HEK293 (cell line): ENCODE data around the gene SAMD1.

Experiments used
- CTCF ChIP-seq: fragments of 450-650 bp; formaldehyde crosslinking; IDR thresholded peaks from 2 replicates; pipeline ENCODE4 v1.5.1; 2016; ENCODE audit warnings: missing biosample characterization, missing genetic modification characterization
- HOXC10 ChIP-seq: sonication (generic); formaldehyde crosslinking; IDR thresholded peaks from 2 replicates; pipeline ENCODE4 v1.8.1; 2023; ENCODE audit warnings: mild to moderate bottlenecking, missing genetic modification reagents
- KLF10 ChIP-seq: fragments of 450-650 bp; IDR thresholded peaks from 2 replicates; pipeline ENCODE4 v1.5.1; 2018; ENCODE audit warnings: missing biosample characterization, mild to moderate bottlenecking, missing genetic modification characterization
- REST ChIP-seq: fragments of 450-650 bp; formaldehyde crosslinking; IDR thresholded peaks from 2 replicates; pipeline ENCODE4 v1.5.1; 2016; ENCODE audit warnings: missing biosample characterization, missing genetic modification characterization
- YY1 ChIP-seq: fragments of 450-650 bp; formaldehyde crosslinking; IDR thresholded peaks from 2 replicates; pipeline ENCODE4 v1.5.1; 2018; ENCODE audit warnings: missing biosample characterization, missing genetic modification characterization
- ZBTB10 ChIP-seq: fragments of 450-650 bp; formaldehyde crosslinking; IDR thresholded peaks from 2 replicates; pipeline ENCODE4 v1.5.1; 2016; ENCODE audit warnings: missing biosample characterization, missing genetic modification characterization
- ZFP3 ChIP-seq: fragments of 450-650 bp; formaldehyde crosslinking; IDR thresholded peaks from 2 replicates; pipeline ENCODE4 v1.5.1; 2016; ENCODE audit warnings: low read depth, missing biosample characterization, missing genetic modification characterization
- ZFP69B ChIP-seq: fragments of 450-650 bp; formaldehyde crosslinking; IDR thresholded peaks from 2 replicates; pipeline ENCODE4 v1.5.1; 2016; ENCODE audit warnings: missing biosample characterization, missing genetic modification characterization
- ZNF324 ChIP-seq: fragments of 450-650 bp; formaldehyde crosslinking; IDR thresholded peaks from 2 replicates; pipeline ENCODE4 v1.5.1; 2016; ENCODE audit warnings: missing biosample characterization, missing genetic modification characterization
- ZNF433 ChIP-seq: fragments of 450-650 bp; formaldehyde crosslinking; IDR thresholded peaks from 2 replicates; pipeline ENCODE4 v1.5.1; 2016; ENCODE audit warnings: missing biosample characterization, missing genetic modification characterization, low read depth
- ZNF530 ChIP-seq: fragments of 450-650 bp; formaldehyde crosslinking; IDR thresholded peaks from 2 replicates; pipeline ENCODE4 v1.5.1; 2016; ENCODE audit warnings: low read depth, missing biosample characterization, missing genetic modification characterization
- ZNF585B ChIP-seq: fragments of 450-650 bp; formaldehyde crosslinking; IDR thresholded peaks from 2 replicates; pipeline ENCODE4 v1.5.1; 2016; ENCODE audit warnings: missing biosample characterization, missing genetic modification characterization
- ZSCAN5A ChIP-seq: fragments of 450-650 bp; formaldehyde crosslinking; IDR thresholded peaks from 2 replicates; pipeline ENCODE4 v1.5.1; 2016; ENCODE audit warnings: missing biosample characterization, missing genetic modification characterization

- no peak for TF ChIP-seq YY1 (tag by site-specific recombination)
- TF ChIP-seq ZNF530 (tag by site-specific recombination): no peak
- no peak for TF ChIP-seq ZFP69B
- TF ChIP-seq ZBTB10 (tag by site-specific recombination): no peak
- no peak for TF ChIP-seq HOXC10 (CRISPR knock-in tag)
- TF ChIP-seq CTCF: no peak
- TF ChIP-seq ZNF324 (tag by site-specific recombination): no peak
- no peak for TF ChIP-seq REST (tag by site-specific recombination)
- no peak for TF ChIP-seq ZFP3
- no peak for TF ChIP-seq ZNF585B
- no peak for TF ChIP-seq ZNF433 (tag by site-specific recombination)
- no peak for TF ChIP-seq KLF10 (tag by site-specific recombination)
- TF ChIP-seq ZSCAN5A (tag by site-specific recombination): no peak
Observed at GRCh38 chr19:14088634-14089411, 1.7 kb downstream of the SAMD1 start.
